Activated T-cell treated with anti-CD3 and anti-CD28 coated beads, Interleukin-2, amount 50 U/mL, for 24 hours (primary cell): ENCODE results near the gene LOXHD1.

Experiments
- DNase-seq: peaks from one replicate; pipeline ENCODE4 v3.0.0-alpha.2; 2020
- H3K27ac Mint-ChIP-seq: 2 replicates; pipeline ENCODE4 v1.8.0; 2020; ENCODE audit warnings: mild to moderate bottlenecking, mixed read lengths
- H3K27me3 Mint-ChIP-seq: 2 replicates; pipeline ENCODE4 v1.8.0; 2020; ENCODE audit warnings: mixed read lengths
- H3K36me3 Mint-ChIP-seq: 2 replicates; pipeline ENCODE4 v1.8.0; 2020; ENCODE audit warnings: low read depth, mixed read lengths
- H3K4me1 Mint-ChIP-seq: 2 replicates; pipeline ENCODE4 v1.8.0; 2020; ENCODE audit warnings: low read depth, mixed read lengths
- H3K4me3 Mint-ChIP-seq: 2 replicates; pipeline ENCODE4 v1.8.0; 2020; ENCODE audit warnings: mild to moderate bottlenecking, moderate library complexity, mixed read lengths
- H3K9me3 Mint-ChIP-seq: 2 replicates; pipeline ENCODE4 v1.8.0; 2020; ENCODE audit warnings: mixed read lengths

Gene LOXHD1

GRCh38 chr18:46679846-46680598, 23.0 kb upstream of the LOXHD1 start:
- peaks cover 10% of the 10 kb centered on the region for H3K27me3 Mint-ChIP-seq
- DNase-seq, result no peak
- H3K4me3 Mint-ChIP-seq, result no peak overlapping the region
- H3K9me3 Mint-ChIP-seq, result no peaks in the 10 kb centered on the region
- H3K4me1 Mint-ChIP-seq, result no peaks in the 10 kb centered on the region
- no peaks in the 10 kb centered on the region for H3K36me3 Mint-ChIP-seq
- no peak overlapping the region for H3K27ac Mint-ChIP-seq

- no peak for DNase-seq
- no peak overlapping the region for H3K27ac Mint-ChIP-seq
- H3K36me3 Mint-ChIP-seq, result no peaks in the 10 kb centered on the region
- peaks cover 16% of the 10 kb centered on the region for H3K27me3 Mint-ChIP-seq
- no peaks in the 10 kb centered on the region for H3K4me1 Mint-ChIP-seq
- H3K4me3 Mint-ChIP-seq, result no peak overlapping the region
- no peaks in the 10 kb centered on the region for H3K9me3 Mint-ChIP-seq
Observed at GRCh38 chr18:46678785-46679399, 21.9 kb upstream of the LOXHD1 start.

- Mint-ChIP-seq H3K36me3 (no peaks in the 10 kb centered on the region), H3K9me3 (no peaks in the 10 kb centered on the region), H3K4me3 (no peak overlapping the region), H3K27me3 (peaks cover 16% of the 10 kb centered on the region), H3K27ac (no peak overlapping the region), H3K4me1 (peaks cover 2% of the 10 kb centered on the region)
- DNase-seq, result no peak
Observed at GRCh38 chr18:46678041-46678440, 21.0 kb upstream of the LOXHD1 start.

- Mint-ChIP-seq H3K27ac (no peak overlapping the region), H3K4me3 (no peak overlapping the region), H3K4me1 (peaks cover 5% of the 10 kb centered on the region), H3K9me3 (no peaks in the 10 kb centered on the region), H3K27me3 (peaks cover 16% of the 10 kb centered on the region), H3K36me3 (no peaks in the 10 kb centered on the region)
- DNase-seq, result no peak
Observed at GRCh38 chr18:46677611-46678010, 20.6 kb upstream of the LOXHD1 start.

GRCh38 chr18:46676182-46676835, 19.3 kb upstream of the LOXHD1 start:
- Mint-ChIP-seq H3K4me3 (no peak overlapping the region), H3K27me3 (peaks cover 16% of the 10 kb centered on the region), H3K9me3 (no peaks in the 10 kb centered on the region), H3K27ac (no peak overlapping the region), H3K4me1 (peaks cover 15% of the 10 kb centered on the region), H3K36me3 (no peaks in the 10 kb centered on the region)
- DNase-seq, result no peak

- no peak overlapping the region for H3K4me3 Mint-ChIP-seq
- H3K27me3 Mint-ChIP-seq, result peaks cover 16% of the 10 kb centered on the region
- peaks cover 16% of the 10 kb centered on the region for H3K4me1 Mint-ChIP-seq
- H3K36me3 Mint-ChIP-seq, result no peaks in the 10 kb centered on the region
- no peaks in the 10 kb centered on the region for H3K9me3 Mint-ChIP-seq
- no peak overlapping the region for H3K27ac Mint-ChIP-seq
- no peak for DNase-seq
Observed at GRCh38 chr18:46675112-46675511, 18.1 kb upstream of the LOXHD1 start.

GRCh38 chr18:46672062-46672970, 15.3 kb upstream of the LOXHD1 start:
- Mint-ChIP-seq H3K27ac (no peak overlapping the region), H3K9me3 (no peaks in the 10 kb centered on the region)
- no peak for DNase-seq

GRCh38 chr18:46668694-46669093, 11.7 kb upstream of the LOXHD1 start:
- H3K9me3 Mint-ChIP-seq, result no peaks in the 10 kb centered on the region
- peaks cover 16% of the 10 kb centered on the region for H3K4me1 Mint-ChIP-seq
- H3K27ac Mint-ChIP-seq, result no peak overlapping the region
- H3K36me3 Mint-ChIP-seq, result no peaks in the 10 kb centered on the region
- no peak overlapping the region for H3K4me3 Mint-ChIP-seq
- no peaks in the 10 kb centered on the region for H3K27me3 Mint-ChIP-seq
- DNase-seq, result no peak

More at GRCh38 chr18:46672062-46672970, 15.3 kb upstream of the LOXHD1 start:
- no peak overlapping the region for H3K4me3 Mint-ChIP-seq
- no peaks in the 10 kb centered on the region for H3K36me3 Mint-ChIP-seq
- H3K4me1 Mint-ChIP-seq, result peaks cover 16% of the 10 kb centered on the region
- peaks cover 16% of the 10 kb centered on the region for H3K27me3 Mint-ChIP-seq

- Mint-ChIP-seq H3K9me3 (no peaks in the 10 kb centered on the region), H3K4me3 (no peak overlapping the region), H3K27me3 (no peaks in the 10 kb centered on the region), H3K4me1 (peaks cover 14% of the 10 kb centered on the region), H3K27ac (no peak overlapping the region), H3K36me3 (no peaks in the 10 kb centered on the region)
- no peak for DNase-seq
Observed at GRCh38 chr18:46668135-46668534, 11.1 kb upstream of the LOXHD1 start.

GRCh38 chr18:46663539-46663938, 6.5 kb upstream of the LOXHD1 start:
- H3K9me3 Mint-ChIP-seq, result no peaks in the 10 kb centered on the region
- DNase-seq, result no peak
- H3K36me3 Mint-ChIP-seq, result no peaks in the 10 kb centered on the region
- no peaks in the 10 kb centered on the region for H3K4me1 Mint-ChIP-seq
- no peak overlapping the region for H3K27ac Mint-ChIP-seq
- H3K4me3 Mint-ChIP-seq, result no peak overlapping the region
- H3K27me3 Mint-ChIP-seq, result no peaks in the 10 kb centered on the region

GRCh38 chr18:46660957-46661749, 4.1 kb upstream of the LOXHD1 start:
- Mint-ChIP-seq H3K27me3 (no peaks in the 10 kb centered on the region), H3K36me3 (no peaks in the 10 kb centered on the region), H3K9me3 (no peaks in the 10 kb centered on the region), H3K27ac (no peak overlapping the region), H3K4me3 (no peak overlapping the region), H3K4me1 (no peaks in the 10 kb centered on the region)
- no peak for DNase-seq

GRCh38 chr18:46659484-46659883, 2.5 kb upstream of the LOXHD1 start:
- no peaks in the 10 kb centered on the region for H3K36me3 Mint-ChIP-seq
- H3K27me3 Mint-ChIP-seq, result no peaks in the 10 kb centered on the region
- no peak for DNase-seq
- no peak overlapping the region for H3K4me3 Mint-ChIP-seq
- H3K9me3 Mint-ChIP-seq, result no peaks in the 10 kb centered on the region
- H3K27ac Mint-ChIP-seq, result no peak overlapping the region
- H3K4me1 Mint-ChIP-seq, result no peaks in the 10 kb centered on the region

GRCh38 chr18:46656326-46657114, 500 bp downstream of the LOXHD1 start:
- no peaks in the 10 kb centered on the region for H3K9me3 Mint-ChIP-seq
- DNase-seq, result no peak
- no peaks in the 10 kb centered on the region for H3K4me1 Mint-ChIP-seq
- no peak overlapping the region for H3K27ac Mint-ChIP-seq
- no peaks in the 10 kb centered on the region for H3K27me3 Mint-ChIP-seq
- H3K36me3 Mint-ChIP-seq, result no peaks in the 10 kb centered on the region
- H3K4me3 Mint-ChIP-seq, result no peak overlapping the region
